HepG2 (cell line): ENCODE measurements around the gene CASZ1. TPM values are rescaled to one million over a fixed set of nuclear protein-coding genes. Genes with fewer than 3 reads are reported as not detected.

ENCODE experiments used
- AHDC1 ChIP-seq: sonication (generic); formaldehyde crosslinking; IDR thresholded peaks from 2 replicates; pipeline ENCODE4 v1.5.1; 2020; ENCODE audit warnings: mild to moderate bottlenecking, missing genetic modification reagents, borderline replicate concordance
- ATF2 ChIP-seq: sonication (generic); formaldehyde crosslinking; IDR thresholded peaks from 2 replicates; pipeline ENCODE4 v1.4.0; 2020; ENCODE audit warnings: missing genetic modification reagents
- BHLHE40 ChIP-seq: IDR thresholded peaks from 2 replicates; pipeline ENCODE4 v1.6.1; 2011; ENCODE audit warnings: low read length, improper control_type of control experiment
- BRF2 ChIP-seq: sonication (generic); formaldehyde crosslinking; IDR thresholded peaks from 2 replicates; pipeline ENCODE4 v1.8.1; 2022; ENCODE audit warnings: mild to moderate bottlenecking, missing genetic modification reagents
- E2F1 ChIP-seq: sonication (generic); formaldehyde crosslinking; IDR thresholded peaks from 2 replicates; pipeline ENCODE4 v1.5.0; 2020; ENCODE audit warnings: missing genetic modification reagents
- HMG20B ChIP-seq: conservative IDR thresholded peaks from 2 replicates; pipeline ENCODE4 v1.6.1; 2016; ENCODE audit warnings: missing genetic modification reagents, missing compliant biosample characterization
- HOXD1 ChIP-seq: sonication (generic); formaldehyde crosslinking; IDR thresholded peaks from 2 replicates; pipeline ENCODE4 v1.5.0; 2020; ENCODE audit warnings: missing genetic modification reagents
- IKZF4 ChIP-seq: sonication (generic); formaldehyde crosslinking; IDR thresholded peaks from 2 replicates; pipeline ENCODE4 v1.5.1; 2020; ENCODE audit warnings: borderline replicate concordance, mild to moderate bottlenecking, low read depth, missing genetic modification reagents; ENCODE audit errors: not compliant biosample characterization
- ISX ChIP-seq: sonication (generic); formaldehyde crosslinking; conservative IDR thresholded peaks from 2 replicates; pipeline ENCODE4 v1.5.0; 2020; ENCODE audit warnings: missing genetic modification reagents
- MTA3 ChIP-seq: sonication (generic); formaldehyde crosslinking; IDR thresholded peaks from 2 replicates; pipeline ENCODE4 v1.4.0; 2020; ENCODE audit warnings: missing genetic modification reagents
- SMAD3 ChIP-seq: sonication (generic); formaldehyde crosslinking; IDR thresholded peaks from 2 replicates; pipeline ENCODE4 v1.4.0; 2020; ENCODE audit warnings: missing genetic modification reagents
- SP2 ChIP-seq: sonication (generic); formaldehyde crosslinking; IDR thresholded peaks from 2 replicates; pipeline ENCODE4 v1.5.1; 2020; ENCODE audit warnings: mild to moderate bottlenecking, missing genetic modification reagents
- TCF12 ChIP-seq, 2 experiments: fragments of 450-650 bp in 1 of 2; sonication (generic) in 1 of 2; formaldehyde crosslinking in 1 of 2; IDR thresholded peaks; 2 replicates each; pipeline versions ENCODE4 v1.6.1 to v1.8.0; 2017 to 2022; ENCODE audit warnings: antibody characterized with exemption in 1 of 2, mild to moderate bottlenecking in 1 of 2, missing genetic modification reagents in 1 of 2, moderate library complexity in 1 of 2
- ZKSCAN8 ChIP-seq: IDR thresholded peaks from 2 replicates; pipeline ENCODE4 v1.6.1; 2016; ENCODE audit warnings: borderline replicate concordance, missing genetic modification reagents, missing compliant biosample characterization
- ZNF263 ChIP-seq: sonication (generic); formaldehyde crosslinking; IDR thresholded peaks from 2 replicates; pipeline ENCODE4 v1.4.0; 2020; ENCODE audit warnings: missing genetic modification reagents
- ZNF639 ChIP-seq: conservative IDR thresholded peaks from 2 replicates; pipeline ENCODE4 v1.6.1; 2018; ENCODE audit warnings: missing genetic modification reagents
- polyA plus RNA-seq, 8 experiments: library from polyadenylated mRNA; depleted of rRNA in 3 of 8; stranded (reverse) in 7 of 8; unstranded in 1 of 8; fragments of >200 nt; fragmentation: Illumina TruSeq in 4 of 8; extraction: Trizol in 4 of 8; gene quantifications; 2 replicates each; pipeline versions ENCODE4 v1.2.1 to v1.2.3, GENCODE V29; 2011 to 2016; ENCODE audit warnings: low read depth in 4 of 8, missing spikeins in 1 of 8, mixed read lengths in 1 of 8; ENCODE audit not compliant: insufficient read depth in 1 of 8
- total RNA-seq, 5 experiments: library from RNA; depleted of rRNA; stranded (reverse); fragments of >200 nt; fragmentation: Illumina TruSeq; extraction: Trizol; gene quantifications; 2 replicates each; pipeline ENCODE4 v1.2.3, GENCODE V29; 2016; ENCODE audit warnings: low read depth in 1 of 5

CASZ1 gene
- total and polyA plus RNA-seq, 2 of the 13 experiments (the other 11 are each of a cell fraction or from before 2014, with no cell fraction given): 1.9 to 3.7 TPM

- TF ChIP-seq E2F1 (CRISPR knock-in tag) (no peak), BRF2 (CRISPR knock-in tag) (no peak), HMG20B (CRISPR knock-in tag) (no peak), SP2 (no peak), BHLHE40 (peak; percentile 77; the same call in 1 of the 2 replicates), ISX (CRISPR knock-in tag) (no peak), ZKSCAN8 (CRISPR knock-in tag) (0 out of 2 replicates have a peak, but pooled peaks have one; percentile 26), HOXD1 (no peak), ATF2 (peak; percentile 40; the same call in 1 of the 2 replicates), IKZF4 (no peak), AHDC1 (CRISPR knock-in tag) (peak; percentile 37; the same call in 1 of the 2 replicates), ZNF639 (CRISPR knock-in tag) (no peak), ZNF263 (CRISPR knock-in tag) (no peak), MTA3 (CRISPR knock-in tag) (no peak), SMAD3 (CRISPR knock-in tag) (no peak; the same call in 1 of the 2 replicates), TCF12 (IDR thresholded peaks at IDR 0.05) (no peak), TCF12 (CRISPR knock-in tag; IDR thresholded peaks at IDR 0.05) (0 out of 2 replicates have a peak, but pooled peaks have one; percentile 30)
Measured at GRCh38 chr1:10685808-10686403, 110.5 kb downstream of the CASZ1 start (continued).
